T-helper 1 cell (primary cell): ENCODE measurements around the gene C20orf96.
A peak's percentile ranks its signal among the peaks of the same experiment; 100 is the strongest.

Experiments used
- DNase-seq, 5 donors: peaks; one replicate each; pipeline ENCODE4 v3.0.0-alpha.2; 2012 to 2020

The C20orf96 gene

GRCh38 chr20:311609-312008 is 21.1 kb upstream of the C20orf96 start:
- DNase-seq: no peak

GRCh38 chr20:310645-311044 is 20.1 kb upstream of the C20orf96 start:
- no peak for DNase-seq

GRCh38 chr20:309841-310644 is 19.5 kb upstream of the C20orf96 start:
- peak; percentile 50 to 87 (median 54) for DNase-seq

- DNase-seq: no peak
These were observed 18.8 kb upstream of the C20orf96 start for GRCh38 chr20:309306-309840.

- no peak for DNase-seq
These were observed 18.0 kb upstream of the C20orf96 start for GRCh38 chr20:308427-309038.

GRCh38 chr20:305745-306144 is 15.2 kb upstream of the C20orf96 start:
- no peak for DNase-seq

GRCh38 chr20:301886-302848 is 11.6 kb upstream of the C20orf96 start:
- DNase-seq: no peak

GRCh38 chr20:300345-300990 is 9.9 kb upstream of the C20orf96 start:
- DNase-seq: no peak

GRCh38 chr20:298776-299391 is 8.3 kb upstream of the C20orf96 start:
- no peak for DNase-seq

GRCh38 chr20:297925-298775 is 7.6 kb upstream of the C20orf96 start:
- peak in 3 of 5 donors; percentile 17 to 60 (median 28) for DNase-seq

GRCh38 chr20:297098-297924 is 6.8 kb upstream of the C20orf96 start, which contains the start of gene ZCCHC3:
Gene ZCCHC3 (plus strand): TSS chr20:297570. CDS start chr20:297587, 17 bp downstream.
- peak; percentile 68 to 91 (median 74) for DNase-seq

- no peak for DNase-seq
These were observed 5.3 kb upstream of the C20orf96 start for GRCh38 chr20:295804-296203.

- no peak for DNase-seq
These were observed 4.1 kb upstream of the C20orf96 start for GRCh38 chr20:294602-295001.

- DNase-seq: no peak
These were observed 862 bp downstream of the C20orf96 start for GRCh38 chr20:289693-290083.

GRCh38 chr20:288956-289692 is 1.4 kb downstream of the C20orf96 start:
- DNase-seq: no peak

- DNase-seq: no peak
These were observed 4.0 kb downstream of the C20orf96 start for GRCh38 chr20:286508-286907.

GRCh38 chr20:284172-284571 is 6.4 kb downstream of the C20orf96 start:
- no peak for DNase-seq

- DNase-seq: peak in 1 of 5 donors; percentile 14
These were observed 11.7 kb downstream of the C20orf96 start for GRCh38 chr20:278607-279571.
